IPS-18c (cell line): ENCODE data around the gene MUC13.
"Not testable (repeated sequence)": the region's sequence is repeated elsewhere in the genome, so short reads cannot be mapped to it uniquely, and the experiment has no call there.

Source experiments
- H3K4me3 ChIP-seq: 2 replicates; pipeline ENCODE4 v1.7.0; 2013; ENCODE audit warnings: low read depth, mild to moderate bottlenecking, low read length, moderate library complexity; ENCODE audit not compliant: insufficient read depth
- H3K9me3 ChIP-seq: one replicate; pipeline ENCODE4 v1.6.1; 2013; ENCODE audit warnings: mild to moderate bottlenecking, low read length, moderate library complexity; ENCODE audit not compliant: control insufficient read depth, insufficient read depth

Gene MUC13

DNA sequence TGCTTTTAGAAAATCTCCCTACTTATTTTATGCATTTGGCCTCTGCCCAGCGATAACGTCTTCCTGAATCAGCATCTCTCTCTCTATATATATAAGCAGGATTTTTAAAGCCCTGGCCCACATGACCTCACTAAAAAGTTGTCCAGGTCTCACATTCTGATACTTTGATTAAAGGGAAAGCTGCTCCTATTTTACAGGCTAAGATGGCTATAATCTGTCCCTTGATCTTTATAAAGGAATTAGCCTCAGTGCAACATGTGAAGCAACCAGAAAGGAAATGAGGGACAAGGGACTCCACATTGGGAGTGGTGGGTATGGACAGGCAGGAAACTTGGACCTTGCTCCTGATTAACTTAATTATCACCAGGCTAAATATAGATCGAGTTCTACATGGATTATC, 25.6 kb upstream of the MUC13 start:
- Histone ChIP-seq H3K4me3 (no peak overlapping the region), H3K9me3 (no peaks in the 10 kb centered on the region)

- not testable (repeated sequence) for H3K9me3 ChIP-seq, H3K4me3 ChIP-seq
Observed at GRCh38 chr3:124957951-124958350, 23.4 kb upstream of the MUC13 start.

DNA sequence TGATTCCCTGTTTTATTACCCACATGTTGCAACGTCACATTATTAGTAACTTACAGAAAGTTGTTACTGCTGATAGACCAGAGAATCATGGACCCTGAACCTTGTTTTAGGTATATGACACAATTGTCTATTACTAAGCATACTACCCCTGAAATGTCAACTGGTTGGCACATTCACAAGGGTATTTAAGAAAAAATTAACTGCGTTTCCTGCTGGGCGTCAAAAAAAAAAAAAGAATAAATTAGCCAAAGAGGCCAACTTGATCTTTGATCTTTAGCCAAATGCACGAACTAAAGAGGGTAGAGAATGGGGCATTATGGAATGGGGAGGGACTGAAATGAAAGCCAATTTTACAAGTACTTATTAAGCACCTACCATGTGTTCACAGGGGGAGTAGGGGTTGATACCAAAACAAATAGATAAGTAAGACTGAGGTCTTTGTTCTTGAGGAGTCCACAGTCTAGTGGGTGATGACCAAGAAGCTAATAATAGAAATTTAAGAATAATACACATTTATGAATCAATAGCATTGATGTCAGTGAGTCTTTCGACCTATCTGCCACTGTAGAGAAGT, 17.8 kb upstream of the MUC13 start:
- Histone ChIP-seq H3K4me3 (no peak overlapping the region), H3K9me3 (no peaks in the 10 kb centered on the region)

DNA sequence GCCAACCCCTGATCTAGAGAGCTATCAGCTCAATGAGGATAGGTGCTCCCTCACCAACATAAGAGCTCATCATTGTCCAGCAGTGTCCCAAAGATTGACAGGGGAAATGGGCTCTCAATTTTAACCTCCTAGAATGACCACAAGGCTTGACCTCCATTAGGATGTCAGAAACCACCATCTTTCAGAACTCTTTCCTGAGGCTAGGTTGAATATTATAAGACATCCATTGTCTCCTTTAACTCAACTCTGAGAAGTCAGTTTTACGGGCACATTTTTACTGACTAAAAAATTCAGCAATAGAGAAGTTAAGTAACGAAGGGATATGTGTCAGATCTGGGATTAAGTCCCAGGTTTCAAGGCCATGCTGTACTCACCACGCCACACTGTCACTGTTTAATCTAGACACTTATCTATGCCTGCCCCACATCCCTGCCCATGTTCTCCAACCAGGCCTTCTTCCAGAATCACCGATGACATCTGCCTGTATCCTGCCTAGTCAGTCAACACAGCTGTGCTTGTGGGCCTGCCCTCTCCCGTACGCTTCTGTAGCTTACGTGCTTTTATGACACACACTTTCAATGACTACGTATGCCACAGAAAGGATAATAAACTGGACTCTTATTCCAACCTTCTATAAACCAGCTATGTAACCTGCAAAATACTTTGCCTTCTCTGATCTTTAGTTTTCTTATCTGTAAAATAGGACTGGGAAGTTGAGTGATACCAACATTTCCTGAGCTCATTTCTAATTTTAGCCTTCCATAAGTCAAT, 17.1 kb upstream of the MUC13 start:
- Histone ChIP-seq H3K9me3 (no peaks in the 10 kb centered on the region), H3K4me3 (no peak overlapping the region)

- no peaks in the 10 kb centered on the region for H3K9me3 ChIP-seq
- H3K4me3 ChIP-seq = no peak overlapping the region
Observed at GRCh38 chr3:124950026-124950425, 15.5 kb upstream of the MUC13 start.

GRCh38 chr3:124942613-124943012, 8.1 kb upstream of the MUC13 start:
- H3K4me3 ChIP-seq = no peak overlapping the region
- no peaks in the 10 kb centered on the region for H3K9me3 ChIP-seq

DNA sequence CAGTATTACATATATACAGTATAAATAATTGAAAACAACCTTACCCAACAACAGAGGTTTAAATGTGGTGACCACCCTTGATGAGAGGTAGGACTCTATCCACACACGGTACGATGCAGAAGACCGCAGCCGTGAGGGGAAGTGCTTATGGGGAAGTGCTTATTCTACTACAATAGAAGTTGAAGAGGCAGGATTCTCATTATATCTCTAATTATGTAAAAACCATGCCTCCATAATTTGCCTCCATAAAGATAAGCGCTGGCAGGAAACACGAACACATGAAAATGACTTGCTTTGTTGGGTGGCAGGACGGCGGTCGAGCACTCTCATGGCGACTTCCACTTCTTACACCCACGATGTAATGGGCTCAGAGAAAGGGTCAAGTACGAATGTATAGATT, 7.2 kb upstream of the MUC13 start:
- H3K4me3 ChIP-seq = no peak overlapping the region
- no peaks in the 10 kb centered on the region for H3K9me3 ChIP-seq

DNA sequence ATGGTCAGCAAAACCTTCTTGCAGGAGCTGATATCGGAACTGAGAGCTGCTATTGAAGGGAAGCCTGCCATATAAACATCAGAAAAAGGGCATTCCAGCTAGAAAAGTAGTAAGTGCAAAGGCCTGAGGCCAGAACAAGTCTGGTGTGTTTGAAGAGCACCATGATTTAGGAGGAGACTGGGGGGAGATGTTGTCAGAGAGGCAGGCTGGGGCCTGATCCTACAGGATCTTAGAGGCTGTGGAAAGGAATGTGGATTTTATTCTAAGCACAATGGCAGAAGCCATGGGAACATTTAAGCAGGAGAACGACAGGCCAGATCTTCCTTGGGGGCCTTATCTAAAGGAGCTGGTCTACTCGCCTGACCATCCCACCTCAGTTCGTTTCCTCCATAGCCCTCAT, 5.1 kb upstream of the MUC13 start:
- Histone ChIP-seq H3K9me3 (no peaks in the 10 kb centered on the region), H3K4me3 (no peak overlapping the region)

- Histone ChIP-seq H3K9me3 (no peaks in the 10 kb centered on the region), H3K4me3 (no peak overlapping the region)
Observed at GRCh38 chr3:124938896-124939295, 4.3 kb upstream of the MUC13 start.

- Histone ChIP-seq H3K4me3 (no peak overlapping the region), H3K9me3 (no peaks in the 10 kb centered on the region)
Observed at GRCh38 chr3:124937049-124937448, 2.5 kb upstream of the MUC13 start.

GRCh38 chr3:124935794-124936542, 1.4 kb upstream of the MUC13 start:
- Histone ChIP-seq H3K4me3 (no peak overlapping the region), H3K9me3 (no peaks in the 10 kb centered on the region)

- no peak overlapping the region for H3K4me3 ChIP-seq
- H3K9me3 ChIP-seq = no peaks in the 10 kb centered on the region
Observed at GRCh38 chr3:124935264-124935663, 713 bp upstream of the MUC13 start.

- H3K9me3 ChIP-seq = no peaks in the 10 kb centered on the region
- H3K4me3 ChIP-seq = no peak overlapping the region
Observed at GRCh38 chr3:124928333-124929202, 6.0 kb downstream of the MUC13 start.

DNA sequence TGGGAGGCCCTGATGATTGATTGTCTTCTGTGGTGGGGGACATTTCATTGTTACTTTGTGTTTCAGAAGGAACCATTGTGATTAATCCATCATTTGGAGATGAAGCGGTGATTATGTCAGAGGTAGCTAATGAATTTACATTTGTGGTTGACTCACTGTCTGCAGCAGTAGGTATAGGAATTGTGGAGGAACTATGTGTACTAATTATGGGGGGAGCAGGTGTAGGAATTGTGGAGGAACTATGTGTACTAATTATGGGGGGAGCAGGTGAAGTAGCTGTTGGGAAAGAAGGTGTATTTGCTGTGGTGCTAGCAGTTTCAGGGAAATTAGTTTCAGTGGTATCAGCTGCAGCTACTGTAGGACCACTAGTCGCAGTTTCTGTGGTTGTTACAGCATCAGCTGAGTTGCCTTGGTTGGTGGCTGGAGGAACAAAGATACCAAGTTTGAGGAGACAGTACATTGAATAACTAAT, 6.9 kb downstream of the MUC13 start:
- H3K4me3 ChIP-seq = no peak overlapping the region
- H3K9me3 ChIP-seq = no peaks in the 10 kb centered on the region

DNA sequence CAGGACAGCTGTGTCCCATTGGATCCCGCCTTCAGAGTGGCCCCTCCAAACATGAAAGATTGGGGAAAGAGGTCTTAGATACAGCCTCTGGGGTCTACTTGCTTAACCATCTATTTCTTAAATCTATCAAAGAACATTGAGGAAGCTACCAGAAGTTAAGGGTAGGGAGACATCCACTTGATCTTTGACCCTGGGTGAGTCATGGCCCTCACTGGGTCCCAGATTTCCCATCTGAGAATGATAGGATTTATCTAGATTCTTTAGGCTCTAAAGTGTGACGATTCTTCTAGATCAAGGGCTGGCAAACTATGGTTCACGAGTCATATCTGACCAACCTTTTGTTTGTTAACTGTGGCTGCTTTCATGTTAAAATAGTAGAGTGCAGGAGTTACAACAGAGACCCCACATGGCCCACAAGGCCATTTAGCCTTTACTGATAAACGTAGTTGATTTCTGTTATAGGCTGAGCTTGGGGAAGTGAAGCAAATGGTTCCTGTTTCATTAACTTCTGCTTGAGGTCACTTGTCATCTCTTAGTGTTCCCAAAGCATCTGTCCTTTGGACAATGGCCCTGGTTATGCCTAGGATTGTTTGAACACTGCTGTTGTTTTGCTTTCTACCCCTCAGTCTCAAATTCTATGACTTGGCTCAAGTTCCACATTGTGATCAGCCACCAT, 8.0 kb downstream of the MUC13 start:
- Histone ChIP-seq H3K4me3 (no peak overlapping the region), H3K9me3 (no peaks in the 10 kb centered on the region)

DNA sequence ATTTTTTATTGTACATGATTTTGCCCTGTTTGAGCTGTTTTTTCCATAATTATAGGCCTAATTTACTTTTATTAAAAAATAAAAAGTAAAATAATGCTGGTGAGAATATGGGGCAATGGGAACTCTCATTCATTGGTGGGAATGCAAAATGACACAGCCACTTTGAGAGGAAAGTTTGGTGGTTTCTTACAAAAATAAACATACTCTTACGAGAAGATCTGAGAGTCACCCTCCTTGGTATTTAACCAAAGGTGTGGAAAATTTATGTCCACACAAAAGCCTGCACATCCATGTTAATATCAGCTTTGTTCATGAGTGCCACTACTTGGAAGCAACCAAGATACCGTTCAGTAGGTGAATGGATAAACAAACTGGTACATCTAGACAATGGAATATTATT, 9.8 kb downstream of the MUC13 start:
- H3K9me3 ChIP-seq = no peaks in the 10 kb centered on the region
- no peak overlapping the region for H3K4me3 ChIP-seq

GRCh38 chr3:124923833-124924232, 10.7 kb downstream of the MUC13 start:
- Histone ChIP-seq H3K9me3 (no peaks in the 10 kb centered on the region), H3K4me3 (no peak overlapping the region)
